BJ (cell line): ENCODE data around the gene SLAMF8. TPM values are rescaled to one million over a fixed set of nuclear protein-coding genes. Genes with fewer than 3 reads are reported as not detected.

Source experiments
- CTCF ChIA-PET: fragments of 350-600 bp; formaldehyde crosslinking; extraction: SDS; loops from one replicate; lab custom pipeline; 2021; ENCODE audit warnings: antibody characterized with exemption, inconsistent platforms; lab: Yijun Ruan, JAX
- POLR2A ChIA-PET: fragments of 300-600 bp; sonication (Branson Sonifier 250); formaldehyde crosslinking; extraction: SDS; loops from one replicate; lab custom pipeline; 2021; ENCODE audit warnings: antibody characterized with exemption; lab: Charles Lee
- DNase-seq: peaks from one replicate; pipeline ENCODE4 v3.0.0-alpha.2; 2011; ENCODE audit warnings: low read depth
- H3K27me3 ChIP-seq: 2 replicates; pipeline ENCODE4 v1.6.0; 2011; ENCODE audit warnings: low read length; ENCODE audit not compliant: control insufficient read depth, insufficient read depth
- H3K36me3 ChIP-seq: 2 replicates; pipeline ENCODE4 v1.5.1; 2011; ENCODE audit warnings: low read length; ENCODE audit not compliant: control insufficient read depth, insufficient read depth
- H3K4me3 ChIP-seq: 2 replicates; pipeline ENCODE4 v1.5.1; 2011; ENCODE audit warnings: low read depth, mild to moderate bottlenecking, control low read depth, low read length
- CTCF ChIP-seq: IDR thresholded peaks from 2 replicates; pipeline ENCODE4 v1.5.1; 2011; ENCODE audit warnings: low read depth, mild to moderate bottlenecking, control low read depth, inconsistent platforms, low read length, moderate library complexity; ENCODE audit not compliant: insufficient read depth
- polyA plus RNA-seq: library from polyadenylated mRNA; depleted of rRNA; stranded (reverse); fragments of >200 nt; gene quantifications from 2 replicates; pipeline ENCODE4 v1.2.3, GENCODE V29; 2011

The SLAMF8 gene
- polyA plus RNA-seq, 1 experiment: 0.06 TPM

DNA sequence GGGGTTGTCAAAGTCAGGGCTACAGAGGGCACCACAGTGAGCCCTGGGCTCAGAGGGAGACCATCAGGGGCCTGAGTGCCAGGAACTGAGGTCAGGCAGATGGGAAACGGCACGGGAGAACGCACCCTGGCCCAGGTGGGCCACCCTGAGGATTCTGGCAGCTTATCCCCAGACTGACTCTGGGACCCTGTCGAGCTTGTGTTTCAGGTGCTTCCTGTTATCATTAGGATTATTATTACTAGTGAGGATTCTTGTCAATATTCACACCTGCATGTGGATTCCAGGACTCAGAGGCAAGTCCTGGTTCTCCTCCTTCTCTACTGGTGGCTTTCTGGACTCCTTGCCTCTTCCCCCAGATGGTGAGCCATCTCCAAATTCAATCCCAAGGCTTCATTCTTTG lies 20.6 kb downstream of the SLAMF8 start:
- TF ChIP-seq CTCF: no peak
- Histone ChIP-seq H3K27me3 (no peaks in the 10 kb centered on the region), H3K4me3 (no peak overlapping the region), H3K36me3 (no peaks in the 10 kb centered on the region)
- DNase-seq: no peak
- ChIA-PET CTCF (no interaction called here), POLR2A (no interaction called here)

DNA sequence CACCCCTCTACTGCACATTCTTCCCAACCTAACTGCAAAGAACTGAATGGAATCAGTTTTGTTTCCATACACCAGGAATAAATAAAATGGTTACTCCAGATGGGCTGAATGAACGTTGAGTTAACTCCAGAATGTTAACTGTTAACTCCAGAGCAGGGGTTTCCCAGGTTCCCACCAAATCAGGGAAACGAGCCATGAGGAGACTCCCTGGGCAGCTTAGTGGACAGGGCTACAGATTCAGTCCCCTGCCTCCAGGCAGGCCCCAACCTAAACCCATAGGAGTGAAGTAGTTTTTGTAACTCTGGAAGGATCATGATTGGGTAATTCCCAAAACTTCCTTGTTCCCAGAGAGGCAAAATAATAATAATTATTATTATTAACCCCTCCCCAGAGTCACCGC lies 21.7 kb downstream of the SLAMF8 start:
- no peak overlapping the region for H3K4me3 ChIP-seq
- TF ChIP-seq CTCF: no peak
- ChIA-PET CTCF (interaction anchor here (1.2 kb wide), 1 partner anchor 44 kb away, joined by 3 read pairs; no protein-coding TSS in a partner anchor), POLR2A (no interaction called here)
- H3K27me3 ChIP-seq: no peaks in the 10 kb centered on the region
- H3K36me3 ChIP-seq: no peaks in the 10 kb centered on the region
- DNase-seq: no peak

DNA sequence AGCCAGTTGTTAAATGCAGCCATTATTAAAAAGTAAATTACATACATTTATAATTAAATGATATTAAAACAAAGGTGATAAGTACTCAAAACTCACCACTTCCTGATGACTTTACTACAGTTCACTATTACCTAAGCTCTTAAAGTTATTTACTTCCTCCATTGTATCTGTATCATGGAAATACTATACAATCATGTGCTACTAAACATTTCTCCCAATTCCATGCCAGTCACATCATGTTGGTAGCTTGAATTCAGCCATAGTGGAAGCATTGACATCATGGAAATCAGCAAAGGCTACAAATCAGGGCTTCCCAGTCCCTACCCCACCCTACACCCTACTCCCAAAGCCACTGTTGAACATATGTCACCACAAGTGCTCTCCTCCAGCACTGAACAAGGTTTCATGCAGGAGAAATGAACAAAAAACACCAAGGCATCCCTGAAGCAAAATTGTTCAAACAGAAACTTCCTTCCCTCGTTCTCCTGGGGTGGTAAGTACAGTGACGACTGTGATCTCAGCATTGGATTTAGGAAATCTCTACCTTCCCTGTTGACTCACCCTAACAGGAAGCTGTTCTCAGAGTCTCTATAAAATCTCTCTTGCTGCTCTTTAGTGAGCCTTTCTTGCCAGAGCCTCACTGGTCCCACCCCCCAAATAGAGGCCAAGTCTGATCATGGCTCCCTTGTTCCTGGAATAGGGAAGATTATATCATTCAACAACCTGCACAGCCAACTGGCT lies 23.1 kb downstream of the SLAMF8 start:
- CTCF ChIA-PET: interaction anchor here (1.0 to 2.6 kb wide), 7 partner anchors 14 to 51 kb away, joined by 3 to 11 read pairs (median 5); no protein-coding TSS in a partner anchor
- no peak for DNase-seq
- POLR2A ChIA-PET: no interaction called here
- Histone ChIP-seq H3K4me3 (no peak overlapping the region), H3K36me3 (no peaks in the 10 kb centered on the region), H3K27me3 (no peaks in the 10 kb centered on the region)
- TF ChIP-seq CTCF: no peak

DNA sequence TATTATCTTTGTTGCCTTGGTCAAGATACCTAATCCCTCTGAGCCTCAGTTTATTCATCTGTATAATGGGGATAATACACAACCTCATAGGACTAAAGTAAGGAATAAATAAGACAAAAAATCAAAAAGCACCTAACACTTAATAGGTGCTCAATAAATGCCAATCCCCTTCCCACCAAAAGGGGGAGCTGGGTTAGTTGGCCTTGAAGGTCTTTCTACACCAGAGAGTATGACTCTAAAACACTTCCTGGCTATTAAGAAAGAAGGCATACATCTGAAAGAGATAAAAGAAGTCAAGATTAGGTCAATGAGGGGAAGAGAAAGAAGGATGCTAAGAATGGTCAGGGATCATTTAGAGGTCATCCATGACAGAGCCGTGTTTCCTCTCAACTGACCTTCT lies 24.7 kb downstream of the SLAMF8 start:
- POLR2A ChIA-PET: no interaction called here

More for the DNA sequence above, 24.7 kb downstream of the SLAMF8 start:
- DNase-seq: no peak
- no peak for TF ChIP-seq CTCF
- H3K4me3 ChIP-seq: no peak overlapping the region
- no peaks in the 10 kb centered on the region for H3K36me3 ChIP-seq
- H3K27me3 ChIP-seq: no peaks in the 10 kb centered on the region
- CTCF ChIA-PET: interaction anchor here (1.1 to 2.6 kb wide), 6 partner anchors 10 to 53 kb away, joined by 4 to 11 read pairs (median 6); no protein-coding TSS in a partner anchor
